Naive thymus-derived CD4-positive, alpha-beta T cell (primary cell): ENCODE data around the gene PLA2G10. TPM values are rescaled to one million over a fixed set of nuclear protein-coding genes. Genes with fewer than 3 reads are reported as not detected.
"Not testable (repeated sequence)": the region's sequence is repeated elsewhere in the genome, so short reads cannot be mapped to it uniquely, and the experiment has no call there.

Experiments
- ATAC-seq: fragments of 150-1000 bp; cut with Tn5 transposase; 2 replicates; pipeline ENCODE4 v1.10.0; 2021; ENCODE audit warnings: mild to moderate bottlenecking, moderate library complexity
- CTCF ChIA-PET: fragments of 350-600 bp; sonication (Branson Sonifier 250); formaldehyde crosslinking; loops from one replicate; lab custom pipeline; 2021; ENCODE audit warnings: antibody characterized with exemption; lab: Charles Lee
- POLR2A ChIA-PET: fragments of 350-600 bp; sonication (Branson Sonifier 250); formaldehyde crosslinking; loops from one replicate; lab custom pipeline; 2021; ENCODE audit warnings: antibody characterized with exemption, inconsistent platforms; lab: Charles Lee
- DNase-seq, 9 donors: peaks; one replicate each; pipeline versions ENCODE4 v3.0.0 to v3.0.0-alpha.2; 2020 to 2022; ENCODE audit warnings: mixed read lengths in 1 of 9
- H3K27ac ChIP-seq: one replicate; pipeline ENCODE4 v1.7.0; 2013; ENCODE audit warnings: mild to moderate bottlenecking, low read depth, low read length, moderate library complexity
- H3K27me3 ChIP-seq, 2 donors: one replicate each; pipeline ENCODE4 v1.7.0; 2013; ENCODE audit warnings: low read length in 2 of 2, mild to moderate bottlenecking in 2 of 2, moderate library complexity in 2 of 2; ENCODE audit not compliant: control insufficient read depth in 2 of 2, insufficient read depth in 2 of 2
- H3K36me3 ChIP-seq, 3 experiments: 1 replicate in 2 of 3; 2 replicates in 1 of 3; pipeline ENCODE4 v1.7.0; 2013; ENCODE audit warnings: low read length in 3 of 3, mild to moderate bottlenecking in 3 of 3, moderate library complexity in 1 of 3; ENCODE audit not compliant: insufficient read depth in 3 of 3, control insufficient read depth in 2 of 3
- H3K4me1 ChIP-seq, 2 donors: one replicate each; pipeline ENCODE4 v1.7.0; 2013; ENCODE audit warnings: low read length in 2 of 2, mild to moderate bottlenecking in 2 of 2, moderate library complexity in 1 of 2; ENCODE audit not compliant: control insufficient read depth in 2 of 2, insufficient read depth in 2 of 2
- H3K4me3 ChIP-seq: 2 replicates; pipeline ENCODE4 v1.7.0; 2013; ENCODE audit warnings: mild to moderate bottlenecking, low read length
- H3K9me3 ChIP-seq, 3 experiments: 1 replicate in 2 of 3; 2 replicates in 1 of 3; pipeline ENCODE4 v1.7.0; 2013; ENCODE audit warnings: low read length in 3 of 3; ENCODE audit not compliant: control insufficient read depth in 2 of 3
- H3K27ac Mint-ChIP-seq, 9 donors: one replicate each; pipeline ENCODE4 v1.8.0; 2020 to 2022; ENCODE audit warnings: mixed read lengths in 9 of 9, mild to moderate bottlenecking in 8 of 9, moderate library complexity in 5 of 9, inconsistent platforms in 2 of 9
- H3K27me3 Mint-ChIP-seq, 5 donors: one replicate each; pipeline ENCODE4 v1.8.0; 2021 to 2022; ENCODE audit warnings: mixed read lengths in 5 of 5, mild to moderate bottlenecking in 1 of 5
- H3K36me3 Mint-ChIP-seq, 5 donors: one replicate each; pipeline ENCODE4 v1.8.0; 2020 to 2022; ENCODE audit warnings: mixed read lengths in 5 of 5, mild to moderate bottlenecking in 3 of 5, inconsistent platforms in 1 of 5
- H3K4me1 Mint-ChIP-seq, 7 donors: one replicate each; pipeline ENCODE4 v1.8.0; 2020 to 2022; ENCODE audit warnings: mixed read lengths in 7 of 7, mild to moderate bottlenecking in 3 of 7, inconsistent platforms in 1 of 7
- H3K4me3 Mint-ChIP-seq, 10 donors: one replicate each; pipeline ENCODE4 v1.8.0; 2020 to 2022; ENCODE audit warnings: mild to moderate bottlenecking in 10 of 10, mixed read lengths in 10 of 10, moderate library complexity in 6 of 10, inconsistent platforms in 2 of 10
- H3K9me3 Mint-ChIP-seq, 11 donors: one replicate each; pipeline ENCODE4 v1.8.0; 2020 to 2022; ENCODE audit warnings: mixed read lengths in 11 of 11, mild to moderate bottlenecking in 4 of 11, inconsistent platforms in 1 of 11, moderate library complexity in 1 of 11
- intact Hi-C, 2 donors: fragments of 100-400 bp; cut with micrococcal nuclease; formaldehyde crosslinking; loops; one replicate each; pipeline ENCODE4 v1.15.1; 2023
- polyA plus RNA-seq, 2 donors: library from polyadenylated mRNA; unstranded; fragments of 300-500 nt; fragmentation: Illumina TruSeq; gene quantifications; one replicate each; pipeline ENCODE4 v1.2.3, GENCODE V29; 2021
- total RNA-seq, 6 experiments: library from RNA in 5 of 6; stranded (reverse) in 5 of 6; gene quantifications; 1 replicate in 5 of 6; 2 replicates in 1 of 6; pipeline ENCODE4 v1.2.3 and lab custom pipeline; 2021 to 2026

The PLA2G10 gene, protein sequence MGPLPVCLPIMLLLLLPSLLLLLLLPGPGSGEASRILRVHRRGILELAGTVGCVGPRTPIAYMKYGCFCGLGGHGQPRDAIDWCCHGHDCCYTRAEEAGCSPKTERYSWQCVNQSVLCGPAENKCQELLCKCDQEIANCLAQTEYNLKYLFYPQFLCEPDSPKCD
- not detected for total RNA-seq
- polyA plus RNA-seq: not detected
- not detected for total RNA-seq (lab: John Stamatoyannopoulos, UW)

DNA sequence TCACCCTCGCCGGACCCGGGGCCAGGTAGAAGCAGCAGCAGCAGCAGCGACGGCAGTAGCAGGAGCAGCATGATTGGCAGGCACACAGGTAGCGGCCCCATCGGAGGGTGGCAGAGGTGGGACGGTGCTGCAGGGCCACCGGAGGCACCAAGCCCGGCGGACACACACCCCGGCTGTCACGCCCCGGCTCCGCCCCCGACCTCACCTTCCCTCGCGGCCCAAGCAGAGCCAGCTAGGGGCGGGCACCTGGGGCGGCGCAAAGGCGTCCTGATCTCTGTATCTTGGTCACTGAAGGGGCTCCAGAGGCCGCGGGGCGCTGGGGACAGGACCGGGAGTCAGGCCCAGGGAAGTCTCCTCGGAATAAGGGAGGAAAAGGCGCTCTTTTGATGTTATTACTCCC is at the start of gene PLA2G10:
Gene PLA2G10 (minus strand): TSS at position 180 of the 400 bp plus-strand sequence. CDS start 79 bp downstream, at position 101.
- DNase-seq, H3K27ac Mint-ChIP-seq, CTCF ChIA-PET, H3K27me3 ChIP-seq, H3K4me1 Mint-ChIP-seq, H3K27me3 Mint-ChIP-seq, H3K27ac ChIP-seq, ATAC-seq, H3K9me3 Mint-ChIP-seq, POLR2A ChIA-PET, H3K36me3 ChIP-seq, H3K9me3 ChIP-seq, H3K36me3 Mint-ChIP-seq, H3K4me3 ChIP-seq, H3K4me3 Mint-ChIP-seq, H3K4me1 ChIP-seq, intact Hi-C loops: not testable (repeated sequence)

DNA sequence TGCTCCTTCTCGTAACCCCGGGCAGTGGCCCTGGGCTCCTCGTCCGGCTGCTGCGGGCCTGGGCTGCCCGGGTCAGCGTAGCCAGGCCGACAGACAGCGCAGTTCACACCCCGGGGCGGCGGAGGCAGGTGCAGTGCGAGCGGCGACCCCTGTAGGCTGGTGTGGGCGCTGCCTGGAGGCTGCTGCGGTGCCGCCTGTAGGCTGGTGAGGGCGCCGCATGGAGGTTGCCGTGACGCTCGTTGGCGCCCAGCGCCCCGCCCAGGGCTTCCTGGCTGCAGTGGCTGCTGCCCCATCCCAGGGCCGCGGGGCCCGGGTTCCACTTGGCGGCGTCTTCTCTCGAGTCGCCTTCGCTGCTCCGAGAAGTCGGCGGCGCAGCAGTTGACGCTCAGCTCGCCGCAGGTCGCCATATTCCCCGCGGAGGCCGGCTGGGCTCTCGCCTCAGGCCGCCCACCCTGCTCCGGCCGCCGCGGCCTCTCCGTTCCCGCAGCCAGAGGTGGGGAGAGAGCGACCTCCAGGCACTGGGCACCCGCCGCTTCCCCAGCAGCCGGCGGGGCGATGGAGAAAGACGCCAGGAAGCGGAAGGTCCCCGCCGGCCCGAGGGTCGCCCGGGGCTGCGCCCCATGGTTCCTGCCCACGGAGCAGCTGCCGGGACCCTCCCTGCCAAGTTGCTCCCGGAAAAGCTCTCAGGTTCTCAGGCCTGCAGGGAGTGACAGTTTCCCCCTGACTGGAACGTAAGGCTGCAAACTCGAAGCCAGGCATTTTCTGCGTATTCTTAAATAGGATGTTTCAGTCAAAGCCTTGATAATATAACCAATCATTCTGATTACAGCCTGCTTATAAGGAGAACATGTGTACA is 48.4 kb upstream of the PLA2G10 start, which contains the start of gene NPIPA2:
Gene NPIPA2 (plus strand): TSS at position 261 of the 856 bp plus-strand sequence. CDS start 5,533 bp downstream, outside the sequence.
- DNase-seq, H3K27me3 ChIP-seq, H3K27ac ChIP-seq, H3K27me3 Mint-ChIP-seq, H3K36me3 Mint-ChIP-seq, H3K9me3 Mint-ChIP-seq, H3K27ac Mint-ChIP-seq, POLR2A ChIA-PET, H3K4me1 Mint-ChIP-seq, H3K4me3 Mint-ChIP-seq, H3K4me1 ChIP-seq, H3K4me3 ChIP-seq, H3K36me3 ChIP-seq, CTCF ChIA-PET, H3K9me3 ChIP-seq, intact Hi-C loops: not testable (repeated sequence)
- ATAC-seq: peak; percentile 100

DNA sequence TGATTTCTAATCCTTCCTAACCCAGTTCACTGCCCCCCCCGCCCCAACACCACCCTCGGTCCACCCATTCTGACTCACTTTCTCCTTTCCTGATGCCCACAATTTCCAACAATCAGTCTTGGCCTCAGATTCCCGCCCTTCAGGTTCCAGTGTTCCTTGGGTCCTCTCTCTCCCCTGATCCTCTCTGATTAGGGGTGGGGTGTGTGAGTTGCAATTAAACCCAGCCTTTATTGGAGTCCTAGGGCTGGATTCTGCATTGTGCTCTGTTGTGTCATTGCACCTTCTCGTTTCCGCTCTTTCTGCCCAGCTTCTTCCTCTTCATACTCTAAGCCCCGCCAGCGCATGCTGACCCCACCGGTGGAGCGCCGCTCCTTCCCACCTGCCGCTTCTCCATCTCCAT is 47.7 kb upstream of the PLA2G10 start:
- H3K36me3 Mint-ChIP-seq, H3K36me3 ChIP-seq, H3K4me1 ChIP-seq, H3K9me3 ChIP-seq, H3K4me3 ChIP-seq, H3K27me3 Mint-ChIP-seq, H3K4me3 Mint-ChIP-seq, intact Hi-C loops, H3K27ac Mint-ChIP-seq, H3K9me3 Mint-ChIP-seq, H3K27me3 ChIP-seq, CTCF ChIA-PET, H3K4me1 Mint-ChIP-seq, DNase-seq, H3K27ac ChIP-seq, POLR2A ChIA-PET, ATAC-seq: not testable (repeated sequence)

DNA sequence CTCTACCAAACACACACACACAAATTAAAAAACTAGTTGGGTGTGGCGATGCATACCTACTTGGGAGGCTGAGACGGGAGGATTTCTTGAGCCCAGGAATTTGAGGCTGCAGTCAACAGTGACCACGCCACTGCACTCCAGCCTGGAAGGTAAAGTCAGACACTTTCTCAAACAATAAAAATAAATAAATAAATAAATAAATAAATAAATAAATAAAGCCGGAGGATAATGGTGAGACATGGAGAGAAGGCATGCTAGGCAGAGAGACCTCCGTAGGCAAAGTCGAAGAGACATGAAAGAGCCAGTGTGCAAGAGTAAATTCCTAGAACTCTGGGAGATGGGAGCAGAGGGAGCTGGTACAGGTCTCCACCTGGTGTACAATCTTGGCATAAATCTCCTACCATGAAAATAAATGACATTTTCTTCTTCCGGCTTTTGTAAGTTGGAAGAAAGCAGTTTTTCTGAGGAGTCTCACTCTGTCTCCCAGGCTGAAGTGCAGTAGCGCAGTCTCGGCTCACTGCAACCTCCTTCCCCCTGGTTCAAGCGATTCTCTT is 46.8 kb upstream of the PLA2G10 start:
- DNase-seq, H3K27ac Mint-ChIP-seq, H3K27me3 ChIP-seq, H3K27me3 Mint-ChIP-seq, H3K4me3 Mint-ChIP-seq, H3K4me1 Mint-ChIP-seq, H3K4me1 ChIP-seq, intact Hi-C loops, H3K27ac ChIP-seq, ATAC-seq, POLR2A ChIA-PET, H3K9me3 ChIP-seq, CTCF ChIA-PET, H3K9me3 Mint-ChIP-seq, H3K4me3 ChIP-seq, H3K36me3 ChIP-seq, H3K36me3 Mint-ChIP-seq: not testable (repeated sequence)

DNA sequence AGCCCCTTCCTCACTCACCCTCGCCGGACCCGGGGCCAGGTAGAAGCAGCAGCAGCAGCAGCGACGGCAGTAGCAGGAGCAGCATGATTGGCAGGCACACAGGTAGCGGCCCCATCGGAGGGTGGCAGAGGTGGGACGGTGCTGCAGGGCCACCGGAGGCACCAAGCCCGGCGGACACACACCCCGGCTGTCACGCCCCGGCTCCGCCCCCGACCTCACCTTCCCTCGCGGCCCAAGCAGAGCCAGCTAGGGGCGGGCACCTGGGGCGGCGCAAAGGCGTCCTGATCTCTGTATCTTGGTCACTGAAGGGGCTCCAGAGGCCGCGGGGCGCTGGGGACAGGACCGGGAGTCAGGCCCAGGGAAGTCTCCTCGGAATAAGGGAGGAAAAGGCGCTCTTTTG is 39.1 kb upstream of the PLA2G10 start:
- H3K27ac ChIP-seq, CTCF ChIA-PET, H3K4me1 ChIP-seq, DNase-seq, H3K27ac Mint-ChIP-seq, H3K9me3 Mint-ChIP-seq, H3K27me3 Mint-ChIP-seq, H3K36me3 Mint-ChIP-seq, intact Hi-C loops, H3K4me1 Mint-ChIP-seq, H3K4me3 ChIP-seq, H3K4me3 Mint-ChIP-seq, H3K27me3 ChIP-seq, H3K9me3 ChIP-seq, H3K36me3 ChIP-seq, POLR2A ChIA-PET, ATAC-seq: not testable (repeated sequence)

DNA sequence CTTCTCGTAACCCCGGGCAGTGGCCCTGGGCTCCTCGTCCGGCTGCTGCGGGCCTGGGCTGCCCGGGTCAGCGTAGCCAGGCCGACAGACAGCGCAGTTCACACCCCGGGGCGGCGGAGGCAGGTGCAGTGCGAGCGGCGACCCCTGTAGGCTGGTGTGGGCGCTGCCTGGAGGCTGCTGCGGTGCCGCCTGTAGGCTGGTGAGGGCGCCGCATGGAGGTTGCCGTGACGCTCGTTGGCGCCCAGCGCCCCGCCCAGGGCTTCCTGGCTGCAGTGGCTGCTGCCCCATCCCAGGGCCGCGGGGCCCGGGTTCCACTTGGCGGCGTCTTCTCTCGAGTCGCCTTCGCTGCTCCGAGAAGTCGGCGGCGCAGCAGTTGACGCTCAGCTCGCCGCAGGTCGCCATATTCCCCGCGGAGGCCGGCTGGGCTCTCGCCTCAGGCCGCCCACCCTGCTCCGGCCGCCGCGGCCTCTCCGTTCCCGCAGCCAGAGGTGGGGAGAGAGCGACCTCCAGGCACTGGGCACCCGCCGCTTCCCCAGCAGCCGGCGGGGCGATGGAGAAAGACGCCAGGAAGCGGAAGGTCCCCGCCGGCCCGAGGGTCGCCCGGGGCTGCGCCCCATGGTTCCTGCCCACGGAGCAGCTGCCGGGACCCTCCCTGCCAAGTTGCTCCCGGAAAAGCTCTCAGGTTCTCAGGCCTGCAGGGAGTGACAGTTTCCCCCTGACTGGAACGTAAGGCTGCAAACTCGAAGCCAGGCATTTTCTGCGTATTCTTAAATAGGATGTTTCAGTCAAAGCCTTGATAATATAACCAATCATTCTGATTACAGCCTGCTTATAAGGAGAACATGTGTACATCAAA is 9.3 kb upstream of the PLA2G10 start, which contains the start of gene NPIPA3:
Gene NPIPA3 (plus strand): TSS at position 256 of the 856 bp plus-strand sequence. CDS start 5,533 bp downstream, outside the sequence.
- H3K36me3 ChIP-seq, H3K27ac Mint-ChIP-seq, H3K9me3 ChIP-seq, H3K4me3 Mint-ChIP-seq, intact Hi-C loops, POLR2A ChIA-PET, H3K27me3 ChIP-seq, H3K27ac ChIP-seq, H3K27me3 Mint-ChIP-seq, CTCF ChIA-PET, H3K9me3 Mint-ChIP-seq, H3K4me1 Mint-ChIP-seq, H3K4me1 ChIP-seq, DNase-seq, H3K4me3 ChIP-seq, H3K36me3 Mint-ChIP-seq: not testable (repeated sequence)
- ATAC-seq: peak; percentile 100
